ENCODE data around the gene SORBS1.
A peak's percentile ranks its signal among the peaks of the same experiment; 100 is the strongest.

SORBS1 gene
- 1.7 to 2.4 (median 2.1) reads per million in 4 donors for total RNA-seq

GRCh38 chr10:95561177-95561863 is at the start of gene SORBS1:
TSS of gene SORBS1 (minus strand) at chr10:95561371. CDS start at chr10:95441135, 120,236 bp downstream.
- DNase-seq = peak; percentile 74 to 90 (median 83)

GRCh38 chr10:95610727-95611126 is 49.6 kb upstream of the SORBS1 start:
- DNase-seq = no peak

- no peak for DNase-seq
These were observed 45.8 kb upstream of the SORBS1 start for GRCh38 chr10:95606922-95607321.

- no peak for DNase-seq
These were observed 44.0 kb upstream of the SORBS1 start for GRCh38 chr10:95605163-95605562.

GRCh38 chr10:95604630-95605029 is 43.5 kb upstream of the SORBS1 start:
- DNase-seq = no peak

GRCh38 chr10:95602382-95602781 is 41.2 kb upstream of the SORBS1 start:
- no peak for DNase-seq

GRCh38 chr10:95601116-95601719 is 40.0 kb upstream of the SORBS1 start:
- DNase-seq = peak in 2 of 5 donors; percentile 3 to 40

GRCh38 chr10:95600158-95600557 is 39.0 kb upstream of the SORBS1 start:
- DNase-seq = no peak

GRCh38 chr10:95597788-95598187 is 36.6 kb upstream of the SORBS1 start:
- DNase-seq = no peak

- no peak for DNase-seq
These were observed 26.9 kb upstream of the SORBS1 start for GRCh38 chr10:95588025-95588424.

- no peak for DNase-seq
These were observed 18.8 kb upstream of the SORBS1 start for GRCh38 chr10:95579835-95580535.

- no peak for DNase-seq
These were observed 18.1 kb upstream of the SORBS1 start for GRCh38 chr10:95579292-95579691.

GRCh38 chr10:95578619-95579018 is 17.4 kb upstream of the SORBS1 start:
- DNase-seq = no peak

- DNase-seq = no peak
These were observed 13.6 kb upstream of the SORBS1 start for GRCh38 chr10:95574649-95575365.

- DNase-seq = no peak
These were observed 12.9 kb upstream of the SORBS1 start for GRCh38 chr10:95573964-95574604.

- no peak for DNase-seq
These were observed 12.4 kb upstream of the SORBS1 start for GRCh38 chr10:95573527-95573926.

- DNase-seq = no peak
These were observed 11.1 kb upstream of the SORBS1 start for GRCh38 chr10:95572131-95572820.

- no peak for DNase-seq
These were observed 10.2 kb upstream of the SORBS1 start for GRCh38 chr10:95571390-95571789.

GRCh38 chr10:95569368-95569767 is 8.2 kb upstream of the SORBS1 start:
- DNase-seq = no peak

- DNase-seq = no peak
These were observed 6.9 kb upstream of the SORBS1 start for GRCh38 chr10:95567903-95568630.

GRCh38 chr10:95566136-95566535 is 5.0 kb upstream of the SORBS1 start:
- no peak for DNase-seq

Measured in T-helper 1 cell (primary cell).